ENCODE data around the gene ALPK1.

DNA sequence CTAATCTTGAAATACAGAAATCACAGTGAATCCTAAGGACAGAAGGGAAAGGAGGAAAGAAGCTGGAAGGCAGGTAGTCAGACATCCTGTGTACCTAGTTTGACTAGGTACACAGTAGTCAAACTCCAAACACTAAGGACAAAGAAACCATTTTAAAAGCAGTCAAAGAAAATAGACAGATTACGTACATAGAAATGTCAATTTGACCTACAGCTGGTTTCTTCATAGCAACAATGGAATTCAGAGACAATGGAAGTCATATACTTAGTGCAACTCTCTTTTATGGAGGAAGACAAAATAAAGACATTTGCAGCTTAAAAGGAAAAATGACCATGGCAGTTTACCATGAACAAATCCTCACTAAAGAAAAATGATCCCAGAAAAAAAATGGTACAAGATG is 139.8 kb downstream of the ALPK1 start:
- TF ChIP-seq, protein P1, sequence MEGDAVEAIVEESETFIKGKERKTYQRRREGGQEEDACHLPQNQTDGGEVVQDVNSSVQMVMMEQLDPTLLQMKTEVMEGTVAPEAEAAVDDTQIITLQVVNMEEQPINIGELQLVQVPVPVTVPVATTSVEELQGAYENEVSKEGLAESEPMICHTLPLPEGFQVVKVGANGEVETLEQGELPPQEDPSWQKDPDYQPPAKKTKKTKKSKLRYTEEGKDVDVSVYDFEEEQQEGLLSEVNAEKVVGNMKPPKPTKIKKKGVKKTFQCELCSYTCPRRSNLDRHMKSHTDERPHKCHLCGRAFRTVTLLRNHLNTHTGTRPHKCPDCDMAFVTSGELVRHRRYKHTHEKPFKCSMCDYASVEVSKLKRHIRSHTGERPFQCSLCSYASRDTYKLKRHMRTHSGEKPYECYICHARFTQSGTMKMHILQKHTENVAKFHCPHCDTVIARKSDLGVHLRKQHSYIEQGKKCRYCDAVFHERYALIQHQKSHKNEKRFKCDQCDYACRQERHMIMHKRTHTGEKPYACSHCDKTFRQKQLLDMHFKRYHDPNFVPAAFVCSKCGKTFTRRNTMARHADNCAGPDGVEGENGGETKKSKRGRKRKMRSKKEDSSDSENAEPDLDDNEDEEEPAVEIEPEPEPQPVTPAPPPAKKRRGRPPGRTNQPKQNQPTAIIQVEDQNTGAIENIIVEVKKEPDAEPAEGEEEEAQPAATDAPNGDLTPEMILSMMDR (IDR thresholded peaks at IDR 0.05), result no peak
- TF ChIP-seq POLR2AphosphoS5 (IDR thresholded peaks at IDR 0.05), result no peak

All from prostate gland (tissue), 2 donors.